Adrenal gland (tissue), 5 donors: ENCODE data around the gene CEP250.

ENCODE experiments used
- POLR2A ChIP-seq, 2 donors: fragments of 450-650 bp; IDR thresholded peaks; one replicate each; pipeline ENCODE4 v1.6.1; 2017; ENCODE audit warnings: antibody characterized with exemption in 2 of 2, mild to moderate bottlenecking in 2 of 2, moderate library complexity in 1 of 2
- TF ChIP-seq, protein P1 (sequence below), 6 experiments: fragments of 450-650 bp in 4 of 6; fragments of 200-600 bp in 2 of 6; sonication (generic) in 1 of 6; IDR thresholded peaks; 1 replicate in 5 of 6; 2 replicates in 1 of 6; pipeline versions ENCODE4 v1.5.1 to v1.8.0; 2016 to 2021; ENCODE audit warnings: antibody characterized with exemption in 6 of 6, mild to moderate bottlenecking in 2 of 6, moderate library complexity in 1 of 6
- donor health status: DM: no; HTN: no; CAD: no.

DNA sequence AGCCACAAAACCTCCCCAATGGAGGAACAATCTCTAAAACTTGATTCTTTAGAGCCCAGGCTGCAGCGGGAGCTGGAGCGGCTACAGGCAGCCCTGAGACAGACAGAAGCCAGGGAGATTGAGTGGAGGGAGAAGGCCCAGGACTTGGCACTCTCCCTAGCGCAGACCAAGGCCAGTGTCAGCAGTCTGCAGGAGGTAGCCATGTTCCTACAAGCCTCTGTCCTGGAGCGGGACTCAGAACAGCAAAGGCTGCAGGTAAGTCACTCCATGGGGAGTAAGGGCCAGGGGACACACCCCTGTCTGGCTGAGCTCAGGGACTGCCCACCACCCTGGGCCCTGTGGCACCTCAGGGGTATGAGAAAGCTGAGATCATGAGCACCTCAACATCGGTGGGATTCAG, 49.4 kb downstream of the CEP250 start:
- TF ChIP-seq, protein P1, sequence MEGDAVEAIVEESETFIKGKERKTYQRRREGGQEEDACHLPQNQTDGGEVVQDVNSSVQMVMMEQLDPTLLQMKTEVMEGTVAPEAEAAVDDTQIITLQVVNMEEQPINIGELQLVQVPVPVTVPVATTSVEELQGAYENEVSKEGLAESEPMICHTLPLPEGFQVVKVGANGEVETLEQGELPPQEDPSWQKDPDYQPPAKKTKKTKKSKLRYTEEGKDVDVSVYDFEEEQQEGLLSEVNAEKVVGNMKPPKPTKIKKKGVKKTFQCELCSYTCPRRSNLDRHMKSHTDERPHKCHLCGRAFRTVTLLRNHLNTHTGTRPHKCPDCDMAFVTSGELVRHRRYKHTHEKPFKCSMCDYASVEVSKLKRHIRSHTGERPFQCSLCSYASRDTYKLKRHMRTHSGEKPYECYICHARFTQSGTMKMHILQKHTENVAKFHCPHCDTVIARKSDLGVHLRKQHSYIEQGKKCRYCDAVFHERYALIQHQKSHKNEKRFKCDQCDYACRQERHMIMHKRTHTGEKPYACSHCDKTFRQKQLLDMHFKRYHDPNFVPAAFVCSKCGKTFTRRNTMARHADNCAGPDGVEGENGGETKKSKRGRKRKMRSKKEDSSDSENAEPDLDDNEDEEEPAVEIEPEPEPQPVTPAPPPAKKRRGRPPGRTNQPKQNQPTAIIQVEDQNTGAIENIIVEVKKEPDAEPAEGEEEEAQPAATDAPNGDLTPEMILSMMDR (IDR thresholded peaks at IDR 0.05): no peak
- no peak for TF ChIP-seq POLR2A (IDR thresholded peaks at IDR 0.05)
